A549 (cell line): ENCODE data around the gene SNX15. TPM values are rescaled to one million over a fixed set of nuclear protein-coding genes. Genes with fewer than 3 reads are reported as not detected.

Source experiments
- ATAC-seq, 2 experiments: fragments of 200-7000 bp in 1 of 2; fragments of >200 bp in 1 of 2; cut with Nextera tagmentation in 1 of 2; cut with Tn5 transposase in 1 of 2; 3 replicates each; pipeline versions ENCODE4 v1.8.0 to v1.9.1; 2018 to 2020; ENCODE audit warnings: mild to moderate bottlenecking in 1 of 2, moderate library complexity in 1 of 2
- CTCF ChIA-PET: fragments of 300-600 bp; sonication (Branson Sonifier 250); formaldehyde crosslinking; extraction: SDS; loops from one replicate; lab custom pipeline; 2021; ENCODE audit warnings: antibody characterized with exemption, inconsistent platforms; lab: Yijun Ruan, JAX
- POLR2A ChIA-PET: fragments of 350-600 bp; formaldehyde crosslinking; extraction: SDS; loops from one replicate; lab custom pipeline; 2021; ENCODE audit warnings: antibody characterized with exemption, inconsistent platforms; lab: Yijun Ruan, JAX
- DNase-seq, 2 experiments: peaks; one replicate each; pipeline versions ENCODE4 v3.0.0 to v3.0.0-alpha.2; 2011 to 2016; ENCODE audit warnings: low read depth in 1 of 2, low spot score in 1 of 2
- FAIRE-seq: peaks from 2 replicates; lab custom pipeline; 2011; peaks lifted over from hg19 to GRCh38; lab: Jason Lieb, UNC
- H3K27ac ChIP-seq, 2 experiments: fragments of >200 bp; sonication (Bioruptor Twin); formaldehyde crosslinking; 3 replicates each; pipeline ENCODE4 v1.5.1; 2016 to 2017
- H3K4me1 ChIP-seq: fragments of >200 bp; sonication (Bioruptor Twin); formaldehyde crosslinking; 3 replicates; pipeline ENCODE4 v1.6.1; 2016
- H3K4me2 ChIP-seq: fragments of >200 bp; sonication (Bioruptor Twin); formaldehyde crosslinking; 3 replicates; pipeline ENCODE4 v1.6.1; 2016
- H3K4me3 ChIP-seq: fragments of >200 bp; sonication (Bioruptor Twin); formaldehyde crosslinking; 3 replicates; pipeline ENCODE4 v1.5.1; 2016
- H3K9me3 ChIP-seq: fragments of >200 bp; sonication (Bioruptor Twin); formaldehyde crosslinking; 3 replicates; pipeline ENCODE4 v1.6.1; 2016
- ATOH8 ChIP-seq: fragments of 250-450 bp; sonication (Bioruptor Pico); IDR thresholded peaks from 2 replicates; pipeline ENCODE4 v1.5.0; 2020; ENCODE audit warnings: low read depth, mild to moderate bottlenecking, moderate library complexity
- BCL3 ChIP-seq: fragments of >200 bp; sonication (Bioruptor Twin); formaldehyde crosslinking; IDR thresholded peaks from 3 replicates; pipeline ENCODE4 v1.6.1; 2016
- BHLHE40 ChIP-seq: IDR thresholded peaks from 2 replicates; pipeline ENCODE4 v1.6.1; 2012; ENCODE audit warnings: low read depth, low read length, inconsistent platforms
- CBX2 ChIP-seq: fragments of 200-600 bp; sonication (generic); IDR thresholded peaks from 2 replicates; pipeline ENCODE4 v1.6.1; 2016; ENCODE audit warnings: low read depth, mild to moderate bottlenecking, borderline replicate concordance
- CEBPB ChIP-seq, 2 experiments: fragments of >200 bp in 1 of 2; sonication (Bioruptor Twin) in 1 of 2; formaldehyde crosslinking in 1 of 2; IDR thresholded peaks; 2 replicates each; pipeline ENCODE4 v1.6.1; 2012 to 2016
- CTCF ChIP-seq: fragments of >200 bp; sonication (Bioruptor Twin); formaldehyde crosslinking; IDR thresholded peaks from 3 replicates; pipeline ENCODE4 v1.5.1; 2016
- E2F6 ChIP-seq: IDR thresholded peaks from 2 replicates; pipeline ENCODE4 v1.6.1; 2012; ENCODE audit warnings: low read depth, borderline replicate concordance
- EHF ChIP-seq: fragments of 250-450 bp; sonication (Bioruptor Pico); IDR thresholded peaks from 2 replicates; pipeline ENCODE4 v1.5.0; 2020; ENCODE audit warnings: mild to moderate bottlenecking
- ESRRA ChIP-seq: fragments of 150-350 bp; IDR thresholded peaks from 2 replicates; pipeline ENCODE4 v1.6.1; 2014; ENCODE audit warnings: mild to moderate bottlenecking, low read length, borderline replicate concordance
- FOSB ChIP-seq: fragments of 250-450 bp; sonication (Bioruptor Pico); IDR thresholded peaks from 2 replicates; pipeline ENCODE4 v1.5.0; 2020; ENCODE audit warnings: mild to moderate bottlenecking, moderate library complexity
- HES2 ChIP-seq: fragments of >200 bp; sonication (Bioruptor Twin); formaldehyde crosslinking; IDR thresholded peaks from 2 replicates; pipeline ENCODE4 v1.6.1; 2016
- HMGXB4 ChIP-seq: fragments of 250-450 bp; sonication (Bioruptor Pico); IDR thresholded peaks from 2 replicates; pipeline ENCODE4 v1.5.0; 2021; ENCODE audit warnings: mild to moderate bottlenecking, moderate library complexity, borderline replicate concordance
- MAX ChIP-seq: IDR thresholded peaks from 2 replicates; pipeline ENCODE4 v1.6.1; 2012
- MAZ ChIP-seq: fragments of 150-350 bp; IDR thresholded peaks from 2 replicates; pipeline ENCODE4 v1.6.1; 2014; ENCODE audit warnings: antibody characterized with exemption, low read depth, low read length, borderline replicate concordance
- NPAS2 ChIP-seq: fragments of 250-450 bp; sonication (Bioruptor Pico); IDR thresholded peaks from 2 replicates; pipeline ENCODE4 v1.8.0; 2022; ENCODE audit warnings: mild to moderate bottlenecking, moderate library complexity, borderline replicate concordance
- PHF8 ChIP-seq: fragments of 200-600 bp; sonication (generic); IDR thresholded peaks from 2 replicates; pipeline ENCODE4 v1.6.1; 2016; ENCODE audit warnings: low read depth, mild to moderate bottlenecking, antibody characterized with exemption, moderate library complexity, borderline replicate concordance
- POLR2AphosphoS2 ChIP-seq: conservative IDR thresholded peaks from 2 replicates; pipeline ENCODE4 v1.6.1; 2012; ENCODE audit warnings: low read length, improper control_type of control experiment, inconsistent platforms
- RNF2 ChIP-seq: fragments of 200-600 bp; sonication (generic); IDR thresholded peaks from 2 replicates; pipeline ENCODE4 v1.6.1; 2016; ENCODE audit warnings: low read depth, mild to moderate bottlenecking, antibody characterized with exemption, moderate library complexity, borderline replicate concordance
- SMC3 ChIP-seq: fragments of >200 bp; sonication (Bioruptor Twin); formaldehyde crosslinking; IDR thresholded peaks from 3 replicates; pipeline ENCODE4 v1.6.1; 2018; ENCODE audit warnings: inconsistent platforms
- ZC3H11A ChIP-seq: fragments of 450-650 bp; IDR thresholded peaks from 2 replicates; pipeline ENCODE4 v1.6.1; 2014; ENCODE audit warnings: antibody characterized with exemption, mild to moderate bottlenecking
- ZFP36 ChIP-seq: fragments of 450-650 bp; IDR thresholded peaks from 2 replicates; pipeline ENCODE4 v1.6.1; 2014; ENCODE audit warnings: borderline replicate concordance; ENCODE audit not compliant: partially characterized antibody
- ZNF302 ChIP-seq: fragments of 250-450 bp; sonication (Bioruptor Pico); IDR thresholded peaks from 2 replicates; pipeline ENCODE4 v1.9.0; 2021; ENCODE audit warnings: inconsistent platforms, mild to moderate bottlenecking, moderate library complexity
- WGBS: methylation state at CpG from one replicate; pipeline ENCODE4 v1.1.6; 2017; ENCODE audit errors: missing lambda C conversion rate; 5-methylcytosine and 5-hydroxymethylcytosine counted together
- polyA plus RNA-seq, 4 experiments: library from polyadenylated mRNA; depleted of rRNA in 3 of 4; stranded (reverse); fragments of >200 nt; fragmentation: RNase III in 1 of 4; extraction: RNeasy Plus Mini Kit Qiagen cat#74134 plus additional on column Dnase treatment in 1 of 4; gene quantifications; 2 replicates in 3 of 4; 3 replicates in 1 of 4; pipeline ENCODE4 v1.2.3, GENCODE V29; 2011 to 2017

SNX15 gene
- polyA plus RNA-seq, 2 of the 4 experiments (the other 2 are of a cell fraction): 13.4 to 17.0 TPM

- H3K27ac ChIP-seq: no peak overlapping the region
- no peak for DNase-seq
- WGBS: 95% methylated on average over 11 of the region's 11 CpGs
- ATAC-seq: no peak
- FAIRE-seq: no peak
- TF ChIP-seq ATOH8 (CRISPR knock-in tag) (no peak), MAX (no peak), ZFP36 (no peak), E2F6 (no peak), HMGXB4 (CRISPR knock-in tag) (no peak), SMC3 (no peak), ESRRA (no peak)
- no peaks in the 10 kb centered on the region for H3K9me3 ChIP-seq
- no peak overlapping the region for H3K4me2 ChIP-seq
- no peak overlapping the region for H3K4me3 ChIP-seq
- ChIA-PET POLR2A (no interaction called here), CTCF (interaction anchor here (1.0 to 4.7 kb wide), 3 partner anchors 16 to 30 kb away, joined by 3 to 30 read pairs (median 7); partner anchors contain the start of genes TM7SF2 and ZNHIT2)
- H3K4me1 ChIP-seq: peaks cover 19% of the 10 kb centered on the region
Measured at GRCh38 chr11:65087216-65087615, 60.0 kb downstream of the SNX15 start.

- ATAC-seq (no peak), DNase-seq (no peak)
- WGBS: 96% methylated on average over 15 of the region's 15 CpGs
- Histone ChIP-seq H3K4me1 (peaks cover 13% of the 10 kb centered on the region), H3K4me3 (no peak overlapping the region), H3K4me2 (no peak overlapping the region), H3K9me3 (no peaks in the 10 kb centered on the region)
- CTCF ChIA-PET: interaction anchor here (1.0 to 4.7 kb wide), 3 partner anchors 15 to 74 kb away, joined by 3 to 30 read pairs (median 4); partner anchors contain the start of genes ARL2 and TM7SF2
- TF ChIP-seq EHF (CRISPR knock-in tag) (no peak), ATOH8 (CRISPR knock-in tag) (no peak), E2F6 (no peak), HES2 (no peak), ESRRA (no peak), CEBPB (IDR thresholded peaks at IDR 0.05) (no peak), CBX2 (no peak), NPAS2 (CRISPR knock-in tag) (no peak), ZNF302 (CRISPR knock-in tag) (no peak), CTCF (no peak), MAZ (no peak), BHLHE40 (no peak), PHF8 (no peak), ZC3H11A (no peak), RNF2 (no peak), FOSB (CRISPR knock-in tag) (no peak), POLR2AphosphoS2 (no peak), BCL3 (no peak)
- TF ChIP-seq, all 56 proteins: peak for 0
- POLR2A ChIA-PET: no interaction called here
- no peak overlapping the region for H3K27ac ChIP-seq
- no peak for FAIRE-seq
Measured at GRCh38 chr11:65087827-65088226, 60.6 kb downstream of the SNX15 start.
